Muscle layer of duodenum (tissue), 2 donors: ENCODE results near the gene DENND6B.
"Not testable (repeated sequence)": the region's sequence is repeated elsewhere in the genome, so short reads cannot be mapped to it uniquely, and the experiment has no call there.

Experiments
- H3K27ac ChIP-seq: one replicate; pipeline ENCODE4 v1.7.0; 2013; ENCODE audit warnings: mild to moderate bottlenecking, low read length
- H3K27me3 ChIP-seq: one replicate; pipeline ENCODE4 v1.7.0; 2013; ENCODE audit warnings: low read depth, mild to moderate bottlenecking, control low read depth, low read length
- H3K36me3 ChIP-seq, 2 donors: one replicate each; pipeline ENCODE4 v1.7.0; 2013; ENCODE audit warnings: low read length in 2 of 2, control low read depth in 1 of 2, mild to moderate bottlenecking in 1 of 2; ENCODE audit not compliant: insufficient read depth in 2 of 2, control insufficient read depth in 1 of 2
- H3K4me1 ChIP-seq, 2 donors: one replicate each; pipeline ENCODE4 v1.7.0; 2013; ENCODE audit warnings: low read length in 2 of 2, mild to moderate bottlenecking in 2 of 2, control low read depth in 1 of 2, moderate library complexity in 1 of 2; ENCODE audit not compliant: insufficient read depth in 2 of 2, control insufficient read depth in 1 of 2
- H3K4me3 ChIP-seq, 2 donors: one replicate each; pipeline ENCODE4 v1.7.0; 2013; ENCODE audit warnings: low read length in 2 of 2, low read depth in 1 of 2, mild to moderate bottlenecking in 1 of 2
- H3K9me3 ChIP-seq, 2 donors: one replicate each; pipeline ENCODE4 v1.7.0; 2013; ENCODE audit warnings: low read length in 2 of 2, control low read depth in 1 of 2, mild to moderate bottlenecking in 1 of 2; ENCODE audit not compliant: control insufficient read depth in 1 of 2
- donor health status: healthy.

Gene DENND6B

DNA sequence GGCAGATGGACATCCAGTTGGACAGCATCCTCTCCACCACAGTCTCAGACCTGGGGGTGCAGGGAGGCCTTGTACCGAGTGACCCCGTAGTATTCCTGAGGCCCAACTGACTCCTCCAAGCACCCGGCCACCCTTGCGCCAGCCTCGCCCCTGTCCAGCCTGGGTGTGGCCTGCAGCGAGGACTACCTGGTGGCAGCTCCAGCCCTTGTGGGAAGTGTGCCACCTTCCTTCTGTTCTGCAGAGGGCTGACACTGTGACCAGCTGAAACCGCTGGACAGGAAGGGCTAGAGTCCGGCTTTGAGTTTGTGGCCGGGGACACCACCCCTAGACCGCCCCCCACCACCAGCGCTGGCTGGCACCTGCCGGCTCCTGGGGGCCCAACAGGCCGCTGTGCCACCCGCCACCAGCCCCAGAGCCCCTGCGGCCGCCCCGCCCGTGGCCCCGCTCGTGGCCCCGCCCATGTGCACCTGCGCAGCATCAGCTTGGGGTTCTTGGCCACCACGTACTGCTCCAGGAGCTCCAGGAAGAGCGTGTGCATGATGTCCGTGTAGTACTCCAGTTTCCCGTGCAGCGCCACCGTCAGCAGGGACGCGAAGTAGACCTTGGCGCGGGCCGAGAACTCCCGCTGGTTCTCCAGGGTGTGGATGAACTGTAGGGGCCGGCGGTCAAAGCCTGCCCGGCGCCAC is 46.6 kb downstream of the DENND6B start:
- H3K36me3 ChIP-seq, result peaks cover 0 to 93% of the 10 kb centered on the region in 2 donors
- H3K9me3 ChIP-seq, result no peaks in the 10 kb centered on the region

DNA sequence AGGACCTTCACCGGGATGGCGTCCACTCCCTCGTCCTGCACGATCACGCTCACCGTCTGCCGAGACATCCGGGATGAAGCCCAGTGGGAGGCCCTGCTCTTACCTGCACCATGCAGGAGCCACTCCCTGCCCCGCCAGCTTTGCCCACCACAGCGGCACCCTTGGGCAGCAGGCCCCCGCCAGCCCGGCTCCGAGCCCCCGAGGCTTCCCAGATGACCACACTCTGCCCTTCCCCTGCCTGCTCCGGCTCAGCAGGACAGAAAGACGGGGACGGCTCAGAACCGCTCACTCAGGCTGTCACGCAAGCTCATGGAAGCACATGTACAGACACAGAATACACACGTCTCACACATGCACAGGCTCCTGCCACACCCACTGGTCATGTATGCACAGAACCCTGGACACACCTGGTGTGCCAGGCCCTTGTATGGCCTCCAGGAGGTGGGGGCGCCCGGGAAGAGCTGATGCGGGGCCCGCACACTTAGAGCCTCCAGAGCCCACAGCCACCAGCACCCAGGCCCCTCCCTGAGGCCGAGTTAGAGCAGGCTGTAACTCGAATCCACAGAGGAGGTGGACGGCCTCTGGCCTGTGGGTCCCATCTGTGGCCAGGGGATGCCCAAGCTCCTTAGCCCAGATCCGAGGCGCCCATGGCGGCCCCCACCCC is 47.7 kb downstream of the DENND6B start:
- Histone ChIP-seq H3K4me1 (no peaks in the 10 kb centered on the region), H3K27me3 (no peaks in the 10 kb centered on the region), H3K9me3 (no peaks in the 10 kb centered on the region), H3K36me3 (peaks cover 0 to 88% of the 10 kb centered on the region in 2 donors), H3K27ac (no peak overlapping the region), H3K4me3 (no peak overlapping the region)

More for the DNA sequence above, 46.6 kb downstream of the DENND6B start:
- H3K4me3 ChIP-seq, result no peak overlapping the region
- no peaks in the 10 kb centered on the region for H3K4me1 ChIP-seq
- H3K27me3 ChIP-seq, result no peaks in the 10 kb centered on the region
- no peak overlapping the region for H3K27ac ChIP-seq

DNA sequence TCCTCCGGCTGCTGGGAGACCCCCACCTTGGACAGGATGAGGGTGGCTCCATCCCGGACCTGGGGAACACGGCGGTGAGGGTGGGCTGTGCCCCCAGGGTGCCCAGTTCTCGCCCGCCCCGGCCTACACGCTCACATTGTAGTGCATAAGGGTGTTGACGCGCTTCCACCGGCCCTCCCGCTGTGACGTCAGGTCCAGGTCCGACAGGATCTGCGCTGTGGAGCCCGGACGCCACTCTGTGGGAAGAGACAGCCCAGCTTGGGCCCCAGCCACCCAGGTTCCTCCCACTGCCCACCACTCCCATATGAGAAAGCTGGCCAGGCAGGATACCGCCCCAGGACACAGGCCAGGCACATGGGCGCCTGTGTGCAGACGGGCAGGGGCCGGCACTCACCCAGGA is 48.4 kb downstream of the DENND6B start:
- no peaks in the 10 kb centered on the region for H3K9me3 ChIP-seq
- no peak overlapping the region for H3K4me3 ChIP-seq
- no peaks in the 10 kb centered on the region for H3K4me1 ChIP-seq
- H3K27me3 ChIP-seq, result no peaks in the 10 kb centered on the region
- H3K36me3 ChIP-seq, result peaks cover 0 to 83% of the 10 kb centered on the region in 2 donors
- no peak overlapping the region for H3K27ac ChIP-seq

DNA sequence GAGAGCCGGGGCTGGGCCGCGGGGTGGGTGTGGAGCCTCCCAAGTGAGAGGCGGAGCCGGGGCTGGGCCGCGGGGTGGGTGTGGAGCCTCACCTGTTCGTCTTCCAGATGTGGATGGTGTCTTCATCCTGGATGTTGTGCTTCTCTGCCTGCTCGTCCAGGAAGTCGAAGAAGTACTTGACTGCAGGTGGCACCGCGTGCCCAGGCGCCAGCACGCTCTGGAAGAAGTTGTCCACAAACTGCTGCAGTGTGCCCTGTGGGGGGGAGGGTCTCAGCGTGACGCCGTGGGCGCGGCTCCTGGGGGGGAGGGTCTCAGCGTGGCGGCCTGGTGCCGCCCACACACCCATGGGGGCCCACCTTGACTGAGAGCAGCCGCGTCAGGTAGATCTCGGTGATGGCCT is 49.1 kb downstream of the DENND6B start:
- Histone ChIP-seq H3K27me3 (no peaks in the 10 kb centered on the region), H3K4me3 (no peak overlapping the region), H3K9me3 (no peaks in the 10 kb centered on the region), H3K27ac (no peak overlapping the region), H3K4me1 (peaks cover 0 to 2% of the 10 kb centered on the region in 2 donors), H3K36me3 (peaks cover 0 to 76% of the 10 kb centered on the region in 2 donors)

- no peaks in the 10 kb centered on the region for H3K27me3 ChIP-seq
- no peak overlapping the region for H3K27ac ChIP-seq
- peaks cover 0 to 60% of the 10 kb centered on the region in 2 donors for H3K36me3 ChIP-seq
- H3K9me3 ChIP-seq, result no peaks in the 10 kb centered on the region
- H3K4me3 ChIP-seq, result no peak overlapping the region
- peaks cover 0 to 16% of the 10 kb centered on the region in 2 donors for H3K4me1 ChIP-seq
Measured at GRCh38 chr22:50276143-50276542, 50.7 kb downstream of the DENND6B start.

DNA sequence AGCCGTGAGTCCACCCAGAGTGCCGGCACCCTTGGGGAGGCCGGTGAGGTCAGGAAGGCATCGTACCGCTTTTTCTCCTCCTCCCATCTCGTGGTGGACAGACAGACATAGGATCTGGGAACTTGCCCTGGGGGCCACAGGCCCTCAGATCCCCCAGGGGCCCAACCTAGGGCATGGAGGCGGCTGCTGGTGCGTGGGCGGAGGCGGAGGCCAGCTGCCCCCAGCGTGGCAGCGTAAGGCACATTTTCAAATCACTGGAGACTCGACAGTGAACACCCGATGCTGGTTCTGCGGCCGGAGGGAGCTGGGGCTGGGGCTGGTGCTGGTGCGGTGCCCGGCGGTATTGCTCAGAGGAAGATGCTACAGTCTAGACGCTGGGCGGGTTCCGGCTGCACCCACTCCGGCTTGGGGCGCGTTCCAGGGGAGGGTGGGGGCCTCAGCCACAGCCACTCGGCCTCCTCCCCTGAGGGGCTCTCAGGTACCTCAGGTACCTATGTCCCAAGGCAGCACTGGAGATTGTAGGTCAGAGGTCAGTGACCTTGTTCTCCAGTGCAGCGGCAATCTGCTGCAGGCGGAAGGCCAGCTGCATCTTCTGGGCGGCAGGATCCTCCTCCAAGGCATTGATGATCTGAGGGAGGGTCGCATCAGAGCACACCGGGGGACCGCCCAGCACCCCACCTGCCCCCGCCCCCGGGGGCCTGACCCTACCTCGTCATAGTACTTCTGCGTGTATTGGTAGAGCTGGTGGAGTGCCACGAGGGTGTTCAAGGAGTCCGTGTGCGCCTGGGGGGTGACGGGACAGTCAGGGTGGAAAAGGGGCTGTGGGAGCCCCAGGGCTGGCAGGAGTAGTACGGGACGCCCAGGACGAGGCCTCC is 51.4 kb downstream of the DENND6B start:
- H3K9me3 ChIP-seq, result no peaks in the 10 kb centered on the region
- H3K36me3 ChIP-seq, result peaks cover 0 to 53% of the 10 kb centered on the region in 2 donors
- H3K27ac ChIP-seq, result no peak overlapping the region
- peaks cover 0 to 23% of the 10 kb centered on the region in 2 donors for H3K4me1 ChIP-seq
- H3K27me3 ChIP-seq, result no peaks in the 10 kb centered on the region
- H3K4me3 ChIP-seq, result no peak overlapping the region

DNA sequence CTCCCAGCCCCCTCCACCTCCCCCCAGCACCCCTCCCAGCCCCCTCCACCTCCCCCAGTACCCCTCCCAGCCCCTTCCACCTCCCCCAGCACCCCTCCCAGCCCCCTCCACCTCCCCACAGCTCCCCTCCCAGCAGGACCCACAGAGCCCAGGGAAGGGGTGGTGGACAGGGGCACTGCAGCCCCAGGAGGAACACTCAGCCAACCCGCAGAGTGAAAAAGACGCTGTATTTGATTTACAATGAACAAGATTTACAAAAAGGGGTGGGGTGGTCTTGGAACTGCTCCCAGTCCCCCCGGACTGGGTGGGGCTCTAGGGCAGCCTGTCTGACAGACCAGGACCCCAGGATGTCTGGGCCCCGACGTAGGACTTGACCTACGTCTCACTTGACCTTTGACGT is 52.0 kb downstream of the DENND6B start:
- H3K36me3 ChIP-seq, result peaks cover 0 to 47% of the 10 kb centered on the region in 2 donors
- H3K4me3 ChIP-seq, result no peak overlapping the region
- peaks cover 0 to 27% of the 10 kb centered on the region in 2 donors for H3K4me1 ChIP-seq
- H3K27ac ChIP-seq, result no peak overlapping the region
- no peaks in the 10 kb centered on the region for H3K9me3 ChIP-seq
- no peaks in the 10 kb centered on the region for H3K27me3 ChIP-seq

DNA sequence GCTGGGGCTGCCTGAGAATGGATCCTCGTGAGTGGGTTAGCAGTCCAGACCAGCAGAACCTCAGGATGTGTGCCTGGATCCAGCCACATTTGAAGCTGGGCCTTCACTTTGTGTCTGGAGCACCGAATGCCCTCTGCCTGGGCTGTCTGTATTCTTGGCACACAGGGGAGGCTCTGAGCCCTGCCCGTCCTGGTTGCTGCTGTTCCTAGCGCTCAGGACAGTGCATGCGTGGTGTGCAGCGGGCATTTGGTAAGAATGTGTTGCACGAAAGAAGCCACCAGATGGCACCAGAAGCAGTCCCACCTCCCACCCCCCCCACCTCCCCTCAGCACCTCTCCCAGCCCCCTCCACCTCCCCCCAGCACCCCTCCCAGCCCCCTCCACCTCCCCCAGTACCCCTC is 52.5 kb downstream of the DENND6B start:
- H3K27ac ChIP-seq, result no peak overlapping the region
- peaks cover 0 to 31% of the 10 kb centered on the region in 2 donors for H3K4me1 ChIP-seq
- peaks cover 0 to 42% of the 10 kb centered on the region in 2 donors for H3K36me3 ChIP-seq

DNA sequence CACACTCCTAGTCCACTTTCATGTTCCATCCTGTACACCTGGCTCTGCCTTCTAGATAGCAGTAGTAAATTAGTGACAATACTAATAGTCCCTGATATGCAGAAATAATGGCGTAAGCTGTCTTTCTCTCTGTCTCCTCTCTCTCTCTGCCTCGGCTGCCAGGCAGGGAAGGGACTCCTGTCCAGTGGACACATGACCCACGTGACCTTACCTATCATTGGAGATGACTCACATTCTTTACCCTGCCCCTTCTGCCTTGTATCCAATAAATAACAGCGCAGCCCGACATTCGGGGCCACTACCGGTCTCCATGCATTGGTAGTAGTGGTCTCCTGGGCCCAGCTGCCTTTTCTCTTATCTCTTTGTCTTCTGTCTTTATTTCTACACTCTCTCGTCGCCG is 53.0 kb downstream of the DENND6B start:
- H3K4me3 ChIP-seq, H3K9me3 ChIP-seq, H3K27ac ChIP-seq, H3K27me3 ChIP-seq: not testable (repeated sequence)
- peaks cover 0 to 36% of the 10 kb centered on the region in 2 donors for H3K4me1 ChIP-seq
- peaks cover 0 to 37% of the 10 kb centered on the region in 2 donors for H3K36me3 ChIP-seq

More for the DNA sequence above, 52.5 kb downstream of the DENND6B start:
- H3K9me3 ChIP-seq, result no peaks in the 10 kb centered on the region
- no peak overlapping the region for H3K4me3 ChIP-seq
- H3K27me3 ChIP-seq, result no peaks in the 10 kb centered on the region

- H3K9me3 ChIP-seq, H3K27ac ChIP-seq, H3K4me3 ChIP-seq, H3K27me3 ChIP-seq: not testable (repeated sequence)
- H3K4me1 ChIP-seq, result peaks cover 0 to 40% of the 10 kb centered on the region in 2 donors
- peaks cover 0 to 33% of the 10 kb centered on the region in 2 donors for H3K36me3 ChIP-seq
Measured at GRCh38 chr22:50273352-50273751, 53.5 kb downstream of the DENND6B start.
